COLO668 (cell line): ENCODE data around the gene DDR2.

ENCODE experiments used
- DNase-seq: peaks from one replicate; lab custom pipeline; 2025; ENCODE audit not compliant: unreplicated experiment; lab: John Stamatoyannopoulos, UW

The DDR2 gene

DNA sequence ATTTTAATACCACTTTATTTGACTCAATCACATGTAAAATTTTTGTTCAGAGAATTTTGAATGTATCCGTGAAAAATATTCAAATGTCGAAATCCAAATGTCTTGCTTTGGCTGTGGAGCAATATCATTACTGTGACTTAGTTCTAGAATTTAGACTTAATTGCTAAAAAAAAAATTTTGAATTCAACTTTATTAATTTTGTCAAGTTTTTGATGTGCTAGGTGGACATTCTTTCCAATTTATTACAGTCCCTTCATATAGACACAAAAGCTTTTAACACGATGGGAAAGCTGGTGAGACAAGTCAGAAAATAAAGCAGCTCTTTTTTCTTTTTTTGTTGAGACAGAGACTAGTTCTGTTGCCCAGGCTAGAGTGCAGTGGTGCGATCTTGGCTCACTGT is 62.6 kb downstream of the DDR2 start:
- DNase-seq = no peak

GRCh38 chr1:162695687-162696086 is 63.4 kb downstream of the DDR2 start:
- DNase-seq = no peak

- DNase-seq = peak; percentile 80
Measured at GRCh38 chr1:162696286-162696862, 64.1 kb downstream of the DDR2 start.

GRCh38 chr1:162697140-162697895 is 65.1 kb downstream of the DDR2 start:
- DNase-seq = no peak

- no peak for DNase-seq
Measured at GRCh38 chr1:162699366-162699765, 67.1 kb downstream of the DDR2 start.

DNA sequence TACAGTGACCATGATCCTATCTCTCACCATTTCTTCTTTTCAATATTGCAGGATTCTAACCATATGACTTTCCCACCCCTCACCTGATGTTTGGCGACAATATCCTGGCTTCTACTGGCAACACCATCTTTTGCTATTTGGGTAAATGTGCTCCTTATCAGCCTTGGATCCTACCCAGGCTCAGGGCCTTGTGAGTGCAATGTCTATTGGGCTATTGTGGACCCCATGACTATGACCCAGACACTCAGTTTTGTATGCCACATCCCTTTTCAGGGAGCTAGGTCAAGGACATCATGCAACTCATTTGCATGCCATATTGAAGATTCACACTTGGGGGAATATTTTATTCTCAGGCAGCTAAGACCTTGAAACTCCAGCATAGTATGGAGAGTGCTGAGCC is 67.9 kb downstream of the DDR2 start:
- DNase-seq = no peak

DNA sequence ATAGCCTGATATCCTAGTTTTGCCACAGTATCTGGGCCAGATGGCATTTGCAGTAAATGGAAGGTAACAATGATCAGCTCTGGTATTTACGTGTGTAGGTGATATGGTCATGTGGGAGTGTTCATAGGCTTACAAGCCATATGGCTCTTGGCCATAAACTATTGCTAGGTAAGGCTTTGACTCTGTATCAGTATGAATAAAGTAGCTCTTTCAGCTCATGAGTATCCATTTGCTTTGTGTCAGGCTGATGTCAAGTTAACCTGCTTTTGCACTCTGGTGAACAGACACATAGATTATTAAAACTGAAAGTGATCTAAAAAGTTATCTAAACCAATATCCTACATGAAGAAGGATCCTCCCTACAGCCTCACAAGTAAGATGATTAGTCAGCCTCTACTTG is 69.0 kb downstream of the DDR2 start:
- no peak for DNase-seq

DNA sequence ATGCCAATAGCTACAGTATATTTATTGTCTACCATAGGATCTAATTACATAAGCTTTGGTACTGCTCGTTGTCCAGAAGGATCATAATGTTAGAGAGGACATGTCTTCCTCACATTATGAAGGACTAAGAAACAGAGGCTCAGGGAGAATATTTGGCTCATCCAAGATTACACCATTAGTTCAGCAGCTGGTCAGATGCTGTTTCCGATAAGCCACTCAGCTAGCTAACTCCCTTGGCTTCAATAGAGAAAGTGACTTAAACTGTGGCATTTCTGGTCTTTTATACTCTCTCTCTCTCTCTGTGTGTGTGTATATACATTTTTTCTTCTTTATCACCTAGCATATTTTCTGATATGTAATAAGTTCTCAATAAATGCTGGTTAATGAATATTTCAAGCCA is 70.4 kb downstream of the DDR2 start:
- DNase-seq = no peak

GRCh38 chr1:162703708-162704107 is 71.4 kb downstream of the DDR2 start:
- no peak for DNase-seq

GRCh38 chr1:162704673-162705424 is 72.6 kb downstream of the DDR2 start:
- no peak for DNase-seq

- no peak for DNase-seq
Measured at GRCh38 chr1:162706003-162706402, 73.7 kb downstream of the DDR2 start.

DNA sequence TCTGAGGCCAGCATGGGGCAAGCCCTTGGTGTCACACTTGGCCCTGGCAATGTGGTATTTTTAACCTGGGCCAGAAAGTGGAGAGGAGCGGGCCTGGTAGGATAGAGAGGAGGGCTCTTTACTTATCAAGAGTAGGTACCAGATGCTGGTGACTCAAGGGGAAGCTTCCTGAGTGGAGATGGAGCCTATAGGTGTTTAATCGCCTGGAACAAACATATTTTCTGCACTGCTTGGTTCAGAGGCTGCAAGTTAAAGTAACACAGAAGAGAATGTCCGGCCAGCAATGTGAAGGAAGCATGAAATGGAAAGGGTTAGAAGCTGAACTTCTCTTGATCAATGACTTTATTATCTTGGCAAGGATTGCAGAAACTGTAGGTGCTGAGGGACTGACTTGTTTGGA is 74.3 kb downstream of the DDR2 start:
- no peak for DNase-seq

DNA sequence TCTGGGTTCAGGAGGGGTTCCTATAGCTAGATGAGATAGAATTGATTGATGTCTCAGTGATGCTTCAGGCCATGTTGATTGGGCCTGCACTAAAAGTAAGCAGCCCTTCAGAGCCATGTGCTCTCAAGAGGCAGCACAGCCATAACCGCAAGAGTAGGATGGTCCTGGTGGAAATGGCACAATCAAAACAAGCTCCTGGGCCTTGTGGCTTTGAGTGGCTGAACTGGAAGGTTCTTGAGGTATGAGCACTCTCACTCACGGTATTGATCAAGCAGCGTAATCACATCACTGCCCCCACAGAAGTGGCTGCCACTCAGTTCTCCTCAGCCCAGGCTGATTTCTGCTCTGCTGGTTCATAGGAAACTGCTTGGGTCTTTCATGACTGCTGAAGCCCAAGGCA is 76.0 kb downstream of the DDR2 start:
- no peak for DNase-seq

DNA sequence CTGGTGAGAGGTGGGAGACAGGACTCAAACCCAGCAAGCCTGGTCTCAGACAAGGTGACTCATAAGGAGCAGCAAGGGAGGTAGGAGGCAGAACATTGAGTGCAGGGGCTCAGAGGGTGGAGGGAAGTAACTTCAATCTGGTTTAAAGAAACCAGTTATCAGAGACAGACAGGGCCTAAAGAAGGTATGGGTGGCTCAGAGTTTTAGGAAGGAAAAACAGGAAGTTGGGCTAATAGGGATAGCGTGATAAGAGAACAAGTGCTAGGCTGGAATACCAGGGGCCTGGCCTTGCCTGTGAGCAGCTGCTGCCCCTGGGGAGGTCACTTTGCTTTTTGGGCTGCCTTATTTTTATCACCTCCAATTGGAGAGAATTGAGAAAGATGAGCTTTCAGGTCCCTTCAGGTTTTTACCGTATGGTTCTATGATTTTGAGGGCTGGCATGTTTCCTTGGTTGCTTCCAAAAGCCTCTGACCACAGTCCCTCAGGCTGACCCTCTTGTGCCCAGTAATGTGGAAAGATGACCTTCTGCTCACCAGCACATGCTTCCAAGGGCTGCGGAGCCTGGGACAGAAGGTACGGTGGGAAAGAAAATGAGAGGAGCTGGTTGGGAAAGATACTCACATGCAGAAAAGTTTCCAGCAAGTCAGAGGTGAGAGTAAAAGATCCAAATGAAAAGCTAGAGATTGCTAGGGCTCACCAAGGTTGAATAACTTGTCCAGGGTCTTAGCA is 77.0 kb downstream of the DDR2 start:
- no peak for DNase-seq

DNA sequence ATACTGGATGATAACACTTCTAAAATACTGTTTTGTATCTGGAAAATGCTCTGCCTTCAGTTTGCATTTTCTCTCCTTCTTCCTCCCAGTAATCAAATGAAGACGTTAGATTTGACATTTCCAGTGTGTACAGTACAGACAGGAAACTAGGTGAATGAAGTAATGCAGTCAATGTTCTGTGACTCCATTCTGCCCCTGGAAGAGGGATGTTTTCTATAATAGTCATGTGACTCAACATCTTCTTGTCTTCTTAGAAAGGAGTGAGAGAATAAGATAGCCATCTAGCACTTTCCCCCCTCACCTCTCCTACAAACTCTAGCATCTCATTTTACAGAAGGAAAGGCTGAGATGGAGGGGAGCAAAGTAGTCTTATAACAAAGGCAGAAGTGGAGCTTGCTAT is 77.6 kb downstream of the DDR2 start:
- no peak for DNase-seq

GRCh38 chr1:162710345-162710744 is 78.1 kb downstream of the DDR2 start:
- DNase-seq = no peak

DNA sequence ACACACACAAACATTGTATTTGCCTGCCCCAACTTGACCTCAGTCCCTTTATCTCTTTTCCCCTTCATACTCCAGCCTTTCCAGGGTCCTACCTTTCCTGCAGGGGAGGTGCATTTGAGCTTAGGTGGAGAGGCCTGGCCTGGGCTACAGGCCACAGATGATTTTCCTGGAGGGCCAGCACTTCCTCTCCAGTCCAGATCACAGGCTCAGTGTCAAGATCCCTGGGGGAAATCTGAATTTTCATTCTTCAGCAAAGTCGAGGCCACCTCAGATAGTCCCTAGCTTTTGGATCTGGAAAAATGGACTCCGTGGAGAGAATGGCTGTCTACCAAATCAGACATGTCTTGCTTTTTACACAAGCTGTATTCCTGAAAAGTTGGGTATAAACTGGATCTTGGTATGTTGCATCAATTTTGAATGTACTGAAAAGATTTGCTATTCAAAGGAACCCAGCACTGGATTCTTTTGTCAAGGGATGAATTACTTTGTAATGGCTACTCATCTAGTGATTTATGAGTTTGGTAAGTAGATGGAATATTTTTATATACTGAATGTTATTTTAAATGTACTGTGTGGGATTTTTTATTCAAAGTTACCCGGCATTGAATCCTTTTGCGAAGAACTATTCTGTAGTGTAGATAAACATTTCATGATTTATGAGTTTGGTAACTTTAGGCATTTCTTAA is 78.7 kb downstream of the DDR2 start:
- no peak for DNase-seq

- no peak for DNase-seq
Measured at GRCh38 chr1:162712317-162713029, 80.2 kb downstream of the DDR2 start.

GRCh38 chr1:162716123-162716522 is 83.9 kb downstream of the DDR2 start:
- DNase-seq = no peak

GRCh38 chr1:162716552-162716951 is 84.3 kb downstream of the DDR2 start:
- DNase-seq = no peak
